ENCODE results near the gene AGBL5. TPM values are rescaled to one million over a fixed set of nuclear protein-coding genes. Genes with fewer than 3 reads are reported as not detected.
A peak's percentile ranks its signal among the peaks of the same experiment; 100 is the strongest.

Gene AGBL5
- total and polyA plus RNA-seq, 4 donors: 8.6 to 22.3 (median 14.4) TPM

DNA sequence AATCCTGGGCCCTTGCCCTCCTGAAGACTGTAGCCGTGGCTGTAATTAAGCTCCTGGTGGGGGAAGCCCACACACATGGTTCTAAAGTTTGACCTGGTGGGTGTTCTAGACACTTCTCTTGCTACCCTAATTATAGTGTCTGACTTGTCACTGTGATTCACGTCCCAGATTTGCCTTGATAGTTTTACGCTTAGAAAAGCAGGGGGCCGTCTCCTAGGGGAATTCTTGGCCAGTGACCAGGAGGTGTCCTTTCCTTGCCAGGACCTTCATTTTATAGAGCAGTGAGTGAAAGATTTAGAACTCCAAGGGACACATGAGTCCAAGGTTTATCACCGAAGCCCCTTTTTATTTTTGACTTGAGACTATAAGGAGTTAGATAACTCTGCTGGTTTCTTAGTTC lies 9.7 kb upstream of the AGBL5 start:
- H3K9me3 ChIP-seq (ENCODE audit: control insufficient read depth in 4 of 4, insufficient read depth in 3 of 4, low read length in 3 of 4): no peaks in the 10 kb centered on the region
- H3K4me1 ChIP-seq (ENCODE audit: control insufficient read depth in 5 of 5, insufficient read depth in 5 of 5, low read length in 5 of 5): peaks cover 0 to 5% (median 0%) of the 10 kb centered on the region in 5 donors
- H3K27ac ChIP-seq (ENCODE audit: low read depth in 1 of 2, low read length in 1 of 2): peak overlapping the region in 1 of 2 donors; percentile 10
- H3K9ac ChIP-seq (ENCODE audit: insufficient read depth in 1 of 2, low read length in 2 of 2): peak overlapping the region in 1 of 2 donors; percentile 49
- TF ChIP-seq, protein P1, sequence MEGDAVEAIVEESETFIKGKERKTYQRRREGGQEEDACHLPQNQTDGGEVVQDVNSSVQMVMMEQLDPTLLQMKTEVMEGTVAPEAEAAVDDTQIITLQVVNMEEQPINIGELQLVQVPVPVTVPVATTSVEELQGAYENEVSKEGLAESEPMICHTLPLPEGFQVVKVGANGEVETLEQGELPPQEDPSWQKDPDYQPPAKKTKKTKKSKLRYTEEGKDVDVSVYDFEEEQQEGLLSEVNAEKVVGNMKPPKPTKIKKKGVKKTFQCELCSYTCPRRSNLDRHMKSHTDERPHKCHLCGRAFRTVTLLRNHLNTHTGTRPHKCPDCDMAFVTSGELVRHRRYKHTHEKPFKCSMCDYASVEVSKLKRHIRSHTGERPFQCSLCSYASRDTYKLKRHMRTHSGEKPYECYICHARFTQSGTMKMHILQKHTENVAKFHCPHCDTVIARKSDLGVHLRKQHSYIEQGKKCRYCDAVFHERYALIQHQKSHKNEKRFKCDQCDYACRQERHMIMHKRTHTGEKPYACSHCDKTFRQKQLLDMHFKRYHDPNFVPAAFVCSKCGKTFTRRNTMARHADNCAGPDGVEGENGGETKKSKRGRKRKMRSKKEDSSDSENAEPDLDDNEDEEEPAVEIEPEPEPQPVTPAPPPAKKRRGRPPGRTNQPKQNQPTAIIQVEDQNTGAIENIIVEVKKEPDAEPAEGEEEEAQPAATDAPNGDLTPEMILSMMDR (IDR thresholded peaks at IDR 0.05; ENCODE audit: control extremely low read depth, extremely low read depth): no peak
- H3K4me3 ChIP-seq: no peak overlapping the region
- WGBS, 2 donors: 72 to 86% methylated on average over 5 of the region's 5 CpGs
- no peaks in the 10 kb centered on the region for H3K27me3 ChIP-seq (ENCODE audit: control insufficient read depth in 3 of 3, insufficient read depth in 3 of 3, low read length in 2 of 3)
- ATAC-seq (ENCODE audit: insufficient read depth, low FRiP score) (no peak), DNase-seq (peak in 2 of 3 donors; percentile 11 to 35)
- H3K36me3 ChIP-seq (ENCODE audit: control insufficient read depth in 4 of 4, insufficient read depth in 4 of 4, low read length in 4 of 4): peaks cover 21 to 49% (median 26%) of the 10 kb centered on the region in 4 donors

DNA sequence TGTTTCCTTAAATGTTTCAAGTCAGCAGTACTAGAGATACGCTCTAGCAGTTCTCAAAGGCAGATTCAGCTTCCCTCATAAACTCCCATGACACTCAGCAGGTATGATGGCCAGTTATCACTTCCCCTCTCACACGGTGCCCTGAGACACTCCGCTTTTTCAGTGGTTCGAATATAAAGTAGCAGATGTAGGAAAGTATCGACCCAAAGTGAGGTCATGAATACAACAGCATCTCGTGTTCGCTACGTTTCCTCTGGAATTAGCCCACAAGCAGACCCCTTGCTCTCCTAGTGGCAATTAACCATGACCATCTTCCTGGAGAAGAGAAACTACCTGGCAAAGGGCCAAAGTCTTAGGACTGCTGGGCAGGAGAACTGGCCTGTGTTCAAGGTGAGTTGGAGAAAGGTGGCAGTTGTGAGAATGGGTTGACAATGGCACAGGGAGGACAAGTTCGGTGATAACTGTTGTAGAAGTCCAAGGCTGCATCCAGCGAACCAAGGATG lies 9.3 kb upstream of the AGBL5 start:
- H3K9ac ChIP-seq (ENCODE audit: insufficient read depth in 1 of 2, low read length in 2 of 2): no peak overlapping the region
- H3K9me3 ChIP-seq (ENCODE audit: control insufficient read depth in 4 of 4, insufficient read depth in 3 of 4, low read length in 3 of 4): no peaks in the 10 kb centered on the region
- peaks cover 0 to 5% (median 0%) of the 10 kb centered on the region in 5 donors for H3K4me1 ChIP-seq (ENCODE audit: control insufficient read depth in 5 of 5, insufficient read depth in 5 of 5, low read length in 5 of 5)
- WGBS, 2 donors: 82 to 87% methylated on average over 10 of the region's 10 CpGs
- peaks cover 21 to 45% (median 23%) of the 10 kb centered on the region in 4 donors for H3K36me3 ChIP-seq (ENCODE audit: control insufficient read depth in 4 of 4, insufficient read depth in 4 of 4, low read length in 4 of 4)
- no peaks in the 10 kb centered on the region for H3K27me3 ChIP-seq (ENCODE audit: control insufficient read depth in 3 of 3, insufficient read depth in 3 of 3, low read length in 2 of 3)
- ATAC-seq (ENCODE audit: insufficient read depth, low FRiP score): no peak
- no peak for DNase-seq
- no peak overlapping the region for H3K4me3 ChIP-seq
- H3K27ac ChIP-seq (ENCODE audit: low read depth in 1 of 2, low read length in 1 of 2): no peak overlapping the region
- TF ChIP-seq, protein P1 (IDR thresholded peaks at IDR 0.05; ENCODE audit: control extremely low read depth, extremely low read depth): no peak

DNA sequence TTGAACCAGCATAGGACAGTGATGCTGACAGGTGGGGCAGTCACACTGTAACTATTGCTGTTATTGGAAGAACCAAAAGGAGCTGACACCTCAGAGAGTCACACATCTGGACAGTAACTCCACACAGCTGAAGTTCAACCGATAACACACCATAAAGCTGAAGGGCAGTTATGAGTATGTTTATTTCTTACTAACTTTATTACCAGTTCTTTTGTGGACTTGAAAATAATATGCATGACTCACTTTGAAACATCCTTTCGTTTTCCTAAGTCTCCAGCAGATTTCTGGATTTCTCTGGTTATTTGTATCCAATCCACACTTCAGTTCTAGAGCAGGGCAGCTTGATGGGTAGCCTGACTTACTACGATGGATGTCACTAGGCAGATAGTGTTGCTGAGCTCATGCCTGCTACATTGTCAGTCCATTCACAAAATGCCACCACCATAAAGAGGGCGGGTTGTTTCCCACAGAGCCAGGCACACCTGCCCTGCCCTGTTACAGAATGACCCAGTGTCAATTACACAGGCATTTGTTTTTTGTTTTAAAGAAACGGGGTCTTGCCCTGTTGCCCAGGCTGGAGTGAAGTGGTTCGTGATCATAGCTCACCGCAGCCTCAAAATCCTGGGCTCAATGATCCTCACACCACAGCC lies 8.4 kb upstream of the AGBL5 start:
- Histone ChIP-seq H3K27me3 (ENCODE audit: control insufficient read depth in 3 of 3, insufficient read depth in 3 of 3, low read length in 2 of 3) (no peaks in the 10 kb centered on the region), H3K9me3 (ENCODE audit: control insufficient read depth in 4 of 4, insufficient read depth in 3 of 4, low read length in 3 of 4) (no peaks in the 10 kb centered on the region), H3K36me3 (ENCODE audit: control insufficient read depth in 4 of 4, insufficient read depth in 4 of 4, low read length in 4 of 4) (peaks cover 13 to 36% (median 16%) of the 10 kb centered on the region in 4 donors), H3K9ac (ENCODE audit: insufficient read depth in 1 of 2, low read length in 2 of 2) (no peak overlapping the region), H3K4me3 (no peak overlapping the region), H3K27ac (ENCODE audit: low read depth in 1 of 2, low read length in 1 of 2) (no peak overlapping the region), H3K4me1 (ENCODE audit: control insufficient read depth in 5 of 5, insufficient read depth in 5 of 5, low read length in 5 of 5) (peaks cover 0 to 5% (median 0%) of the 10 kb centered on the region in 5 donors)
- WGBS, 2 donors: 91 to 92% methylated on average over 7 of the region's 7 CpGs
- TF ChIP-seq, protein P1 (IDR thresholded peaks at IDR 0.05; ENCODE audit: control extremely low read depth, extremely low read depth): no peak
- DNase-seq: no peak
- no peak for ATAC-seq (ENCODE audit: insufficient read depth, low FRiP score)
